Fibroblast of villous mesenchyme (primary cell): ENCODE measurements around the gene TENT4A. TPM values are rescaled to one million over a fixed set of nuclear protein-coding genes. Genes with fewer than 3 reads are reported as not detected.
A peak's percentile ranks its signal among the peaks of the same experiment; 100 is the strongest.

Experiments used
- DNase-seq: peaks from one replicate; pipeline ENCODE4 v3.0.0-alpha.2; 2010; ENCODE audit warnings: low read depth
- H3K4me3 ChIP-seq: 2 replicates; pipeline ENCODE4 v1.5.1; 2011; ENCODE audit warnings: low read depth, mild to moderate bottlenecking, low read length
- total RNA-seq: library from RNA; depleted of rRNA; stranded (reverse); fragments of >200 nt; gene quantifications from 2 replicates; pipeline ENCODE4 v1.2.3, GENCODE V29; 2012
- TF ChIP-seq, protein P1 (sequence below): IDR thresholded peaks from 2 replicates; pipeline ENCODE4 v1.5.1; 2012; ENCODE audit warnings: low read depth, mild to moderate bottlenecking, low read length; ENCODE audit not compliant: insufficient read depth

The TENT4A gene
- total RNA-seq, 1 donor = 23.3 TPM

DNA sequence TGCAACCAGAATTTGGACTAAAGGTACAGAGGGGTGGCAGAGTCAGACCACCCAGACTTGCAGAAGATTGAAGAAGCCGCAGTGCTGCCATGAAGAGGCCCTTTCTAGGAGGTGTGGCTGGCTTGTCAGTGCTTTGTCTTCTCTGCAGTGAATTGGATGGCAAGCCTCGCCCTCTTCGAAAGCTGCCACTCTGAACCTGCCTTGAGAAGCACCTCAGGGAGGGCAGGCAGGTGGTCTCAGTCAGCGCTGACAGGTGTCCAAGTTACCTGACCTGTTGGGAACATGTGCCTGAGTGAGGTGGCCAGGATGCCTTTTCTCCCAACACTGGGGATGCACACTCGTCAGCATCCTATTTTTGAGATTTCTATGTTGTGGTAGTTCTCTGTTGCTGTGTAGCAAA is 6.2 kb downstream of the TENT4A start:
- H3K4me3 ChIP-seq = no peak overlapping the region
- TF ChIP-seq, protein P1, sequence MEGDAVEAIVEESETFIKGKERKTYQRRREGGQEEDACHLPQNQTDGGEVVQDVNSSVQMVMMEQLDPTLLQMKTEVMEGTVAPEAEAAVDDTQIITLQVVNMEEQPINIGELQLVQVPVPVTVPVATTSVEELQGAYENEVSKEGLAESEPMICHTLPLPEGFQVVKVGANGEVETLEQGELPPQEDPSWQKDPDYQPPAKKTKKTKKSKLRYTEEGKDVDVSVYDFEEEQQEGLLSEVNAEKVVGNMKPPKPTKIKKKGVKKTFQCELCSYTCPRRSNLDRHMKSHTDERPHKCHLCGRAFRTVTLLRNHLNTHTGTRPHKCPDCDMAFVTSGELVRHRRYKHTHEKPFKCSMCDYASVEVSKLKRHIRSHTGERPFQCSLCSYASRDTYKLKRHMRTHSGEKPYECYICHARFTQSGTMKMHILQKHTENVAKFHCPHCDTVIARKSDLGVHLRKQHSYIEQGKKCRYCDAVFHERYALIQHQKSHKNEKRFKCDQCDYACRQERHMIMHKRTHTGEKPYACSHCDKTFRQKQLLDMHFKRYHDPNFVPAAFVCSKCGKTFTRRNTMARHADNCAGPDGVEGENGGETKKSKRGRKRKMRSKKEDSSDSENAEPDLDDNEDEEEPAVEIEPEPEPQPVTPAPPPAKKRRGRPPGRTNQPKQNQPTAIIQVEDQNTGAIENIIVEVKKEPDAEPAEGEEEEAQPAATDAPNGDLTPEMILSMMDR = no peak
- no peak for DNase-seq

DNA sequence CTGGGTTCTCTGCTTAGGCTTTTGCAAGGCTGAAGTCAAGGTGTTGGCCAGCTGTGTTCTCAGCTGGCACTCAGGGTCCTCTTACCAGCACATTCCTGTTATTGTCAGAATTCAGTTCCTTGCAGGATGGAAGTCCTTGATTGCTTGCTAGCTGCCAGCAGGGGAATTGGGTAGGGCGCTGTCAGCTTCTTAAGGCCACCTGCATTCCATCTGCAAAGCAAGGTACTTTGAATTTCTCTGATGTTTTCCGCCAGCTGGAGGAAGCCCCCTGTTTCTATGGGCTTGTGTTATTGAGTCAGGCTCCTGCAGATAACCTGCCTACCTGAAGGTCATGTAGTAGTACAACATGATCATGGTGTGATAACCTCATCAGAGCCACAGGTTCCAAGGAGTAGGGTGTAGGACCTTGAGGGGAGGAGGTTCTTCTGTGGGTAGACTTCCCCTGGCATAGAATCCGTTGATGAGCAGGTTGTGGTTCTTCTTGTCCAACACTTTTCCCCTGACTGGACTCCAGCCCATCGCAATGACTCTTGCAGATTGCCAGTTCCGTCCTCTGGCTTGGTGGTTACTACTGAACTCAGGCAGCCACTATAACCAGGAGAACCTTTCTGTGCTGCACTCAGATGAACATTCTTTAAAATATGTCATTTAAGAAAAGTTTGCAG is 6.8 kb downstream of the TENT4A start:
- TF ChIP-seq, protein P1 = no peak
- DNase-seq = no peak
- no peak overlapping the region for H3K4me3 ChIP-seq

DNA sequence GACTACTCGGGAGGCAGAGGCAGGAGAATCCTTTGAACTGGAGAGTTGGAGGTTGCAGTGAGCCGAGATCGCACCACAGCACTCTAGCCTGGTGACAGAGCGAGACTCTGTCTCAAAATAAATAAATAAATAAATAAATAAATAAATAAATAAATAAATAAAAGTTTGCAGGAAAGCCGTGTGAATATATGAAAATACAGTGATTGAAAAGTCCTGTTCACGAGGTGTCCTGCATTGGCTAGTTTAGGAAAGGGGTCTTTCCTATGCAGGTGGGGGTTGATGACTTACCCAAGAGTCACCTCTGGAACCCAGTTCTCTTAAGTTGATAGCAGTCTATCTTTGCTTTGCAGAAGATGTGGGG is 7.3 kb downstream of the TENT4A start:
- TF ChIP-seq, protein P1 = no peak
- H3K4me3 ChIP-seq = no peak overlapping the region
- DNase-seq = no peak

DNA sequence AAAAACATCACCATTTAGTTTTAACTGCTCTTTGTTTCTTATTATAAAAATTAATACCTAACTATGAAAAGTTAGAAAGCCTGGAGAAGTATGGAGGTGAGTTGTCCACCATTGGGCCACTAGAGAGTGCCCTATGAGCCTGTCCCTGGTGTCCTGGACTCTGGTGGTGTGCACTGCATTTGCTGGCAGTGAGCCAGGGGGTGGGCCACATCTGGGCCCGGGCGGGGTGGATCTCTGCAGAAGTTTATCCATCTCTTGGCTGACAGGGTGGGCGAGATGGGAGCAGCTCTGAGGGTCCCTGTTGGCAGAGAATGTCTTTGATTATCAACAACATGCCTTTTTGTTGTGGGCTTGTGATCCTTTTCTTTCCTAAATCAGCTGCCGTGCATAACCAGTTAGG is 8.2 kb downstream of the TENT4A start:
- no peak overlapping the region for H3K4me3 ChIP-seq
- no peak for DNase-seq
- TF ChIP-seq, protein P1 = no peak

DNA sequence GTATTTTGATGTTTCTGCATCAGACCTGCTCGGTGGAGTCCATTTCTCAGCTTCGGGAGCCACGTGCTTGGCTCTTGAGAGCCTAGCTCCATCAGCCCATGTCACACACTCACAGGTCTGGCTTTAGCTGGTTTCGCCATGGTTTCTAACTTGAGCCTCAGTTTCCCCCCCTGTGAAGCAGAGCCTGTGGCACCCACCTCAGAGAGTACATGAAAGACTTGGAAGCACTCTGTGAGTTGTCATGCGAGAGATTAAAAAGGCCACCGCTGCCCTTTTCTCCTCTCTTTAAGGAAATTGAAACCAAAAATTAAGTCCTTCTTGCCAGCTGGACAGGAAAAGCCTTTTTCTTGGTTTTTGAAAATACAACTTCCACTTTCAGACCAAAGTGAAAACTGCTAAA is 8.8 kb downstream of the TENT4A start:
- DNase-seq = peak; percentile 58
- H3K4me3 ChIP-seq = peak overlapping the region; percentile 38

DNA sequence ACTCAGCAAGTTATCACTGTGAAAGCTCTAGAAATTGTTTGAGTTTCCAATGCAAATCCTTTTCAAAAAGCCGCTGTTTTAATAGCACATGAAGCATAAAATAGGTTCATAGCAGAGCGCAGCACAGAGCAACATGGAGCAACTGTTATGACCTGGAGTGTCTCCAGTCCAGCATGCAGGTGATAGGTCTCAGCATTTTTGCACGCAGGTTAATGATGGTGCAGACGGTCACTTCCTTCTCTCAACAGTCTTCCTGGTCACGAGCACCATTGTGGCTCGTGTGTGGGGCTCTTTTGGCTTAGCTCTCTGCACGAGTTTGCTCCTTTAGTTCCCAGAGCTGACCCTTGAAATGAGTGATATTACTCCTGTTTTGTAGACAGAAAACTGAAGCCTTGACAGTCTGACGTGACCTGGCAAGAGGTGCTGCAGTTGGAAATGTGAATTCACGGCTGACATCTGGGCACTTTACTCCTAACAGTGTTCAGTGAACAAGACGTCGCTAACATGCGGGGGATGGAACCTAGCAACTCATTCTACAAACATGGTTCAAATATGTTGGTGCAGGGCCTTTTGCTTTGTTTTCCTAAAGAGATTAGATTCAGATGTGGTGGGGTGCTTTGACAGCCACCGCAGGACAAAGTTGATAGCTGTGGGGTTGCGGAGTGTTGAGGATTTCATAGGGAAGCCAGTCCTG is 10.0 kb downstream of the TENT4A start:
- no peak for DNase-seq

More for the DNA sequence above, 8.8 kb downstream of the TENT4A start:
- TF ChIP-seq, protein P1 = no peak

More for the DNA sequence above, 10.0 kb downstream of the TENT4A start:
- no peak overlapping the region for H3K4me3 ChIP-seq
- TF ChIP-seq, protein P1 = no peak
